GM18951 (cell line): ENCODE measurements around the gene USH2A.

ENCODE experiments used
- POLR2A ChIP-seq: IDR thresholded peaks from 4 replicates; pipeline ENCODE4 v1.6.1; 2011; ENCODE audit warnings: mild to moderate bottlenecking; ENCODE audit not compliant: insufficient read length, insufficient read depth; ENCODE audit errors: extremely low read depth
- in situ Hi-C: fragments of 300-500 bp; cut with MboI; formaldehyde crosslinking; loops from one replicate; pipeline ENCODE4 v1.12.0; 2022; ENCODE audit warnings: low sequenced_read_pairs, mixed read lengths, inconsistent platforms; ENCODE audit not compliant: unreplicated experiment

The USH2A gene

DNA sequence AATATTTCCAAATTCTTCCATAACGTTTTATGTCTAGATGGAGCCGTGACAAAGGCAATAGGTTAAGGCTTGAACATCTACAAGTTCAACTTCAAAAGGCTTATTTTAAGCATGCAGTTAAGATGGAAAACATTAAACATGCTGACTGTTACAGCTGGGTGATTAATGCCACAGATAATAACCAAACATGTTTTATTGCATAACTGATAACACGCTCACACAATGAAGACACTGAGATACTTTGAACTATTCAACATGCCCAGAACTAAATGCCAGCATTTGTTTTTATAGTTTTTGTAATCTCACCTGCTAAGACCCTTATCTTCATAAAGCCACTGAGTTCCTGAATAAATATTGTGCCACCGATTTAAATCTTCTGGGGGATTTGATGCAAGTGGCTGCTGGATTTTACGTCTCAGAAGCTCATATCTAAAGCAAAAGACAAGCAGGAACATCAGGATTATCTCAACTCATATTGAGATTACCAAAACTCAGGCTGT is 545.7 kb downstream of the USH2A start:
- in situ Hi-C loops = no loop called here
- TF ChIP-seq POLR2A = no peak

DNA sequence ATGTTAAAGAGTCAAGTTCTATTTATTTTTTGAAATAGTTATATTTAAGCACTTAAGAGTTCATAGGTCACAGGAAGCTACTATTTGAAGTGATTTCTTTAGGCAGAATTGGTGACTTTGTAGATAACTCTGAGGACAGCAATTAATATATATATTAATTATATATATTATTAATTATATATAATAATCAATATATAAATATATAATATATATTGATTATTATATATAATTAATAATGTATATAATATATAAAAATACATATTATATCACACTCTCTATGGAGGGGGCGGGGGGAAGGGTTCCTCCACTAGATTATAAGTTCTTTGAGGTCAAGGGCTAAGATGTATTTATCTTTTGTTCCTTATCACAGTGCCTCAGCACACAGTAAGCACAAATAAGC is 547.5 kb downstream of the USH2A start:
- in situ Hi-C loops = no loop called here
- no peak for TF ChIP-seq POLR2A

DNA sequence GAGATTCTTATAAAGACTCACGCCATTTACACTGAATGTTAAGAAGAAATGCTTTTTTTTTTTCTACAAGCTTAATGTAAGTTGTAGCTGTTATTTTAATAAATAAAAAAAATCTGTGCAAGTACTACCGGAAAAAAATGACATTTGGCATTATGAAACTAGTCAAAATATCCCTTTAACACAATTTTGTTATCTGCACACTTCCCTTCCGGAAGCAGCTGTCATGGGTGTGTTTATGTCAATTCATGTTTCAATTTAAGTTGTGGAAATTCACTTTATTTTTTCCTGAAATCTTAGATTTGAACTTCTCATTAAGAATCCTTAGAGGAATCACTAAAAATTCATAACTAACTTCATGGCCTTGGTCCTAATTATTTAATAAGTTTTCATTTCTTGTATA is 548.0 kb downstream of the USH2A start:
- in situ Hi-C loops = no loop called here

DNA sequence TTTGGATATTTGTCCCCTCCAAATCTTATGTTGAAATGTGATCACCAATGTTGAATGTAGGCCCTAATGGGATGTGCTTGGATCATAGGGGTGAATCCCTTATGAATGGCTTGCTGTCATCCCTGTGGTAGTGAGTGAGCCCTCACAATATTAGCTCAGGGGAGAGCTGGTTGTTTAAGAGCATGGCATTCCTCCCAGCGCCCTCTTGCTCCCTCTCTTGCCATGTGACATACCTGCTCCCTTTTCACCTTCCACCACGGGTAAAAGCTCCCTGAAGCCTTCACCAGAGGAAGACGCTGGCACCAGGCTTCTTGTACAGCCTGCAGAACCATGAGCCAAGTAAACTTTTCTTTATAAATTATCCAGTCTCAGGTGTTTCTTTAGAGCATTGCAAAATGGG is 550.6 kb downstream of the USH2A start:
- TF ChIP-seq POLR2A = no peak
- in situ Hi-C loops = no loop called here

More for the DNA sequence above, 548.0 kb downstream of the USH2A start:
- TF ChIP-seq POLR2A = no peak

DNA sequence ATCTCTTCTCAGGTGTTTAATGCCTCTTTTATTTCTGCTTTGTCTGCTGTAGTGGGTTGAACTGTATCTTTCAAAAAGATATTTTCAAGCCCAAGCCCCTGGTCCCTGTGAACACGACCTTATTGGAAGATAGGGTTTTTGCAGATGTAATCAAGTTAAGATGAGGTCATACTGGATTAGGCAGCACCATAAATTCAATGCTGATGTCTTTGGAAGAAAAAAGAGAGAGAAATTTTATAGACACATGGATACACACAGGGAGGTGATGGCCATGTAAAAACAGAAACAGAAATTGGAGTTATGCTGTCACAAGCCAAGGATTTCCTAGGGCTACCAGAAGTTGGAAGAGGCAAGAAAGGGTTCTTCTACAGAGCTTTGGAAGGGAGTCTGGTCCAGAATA is 554.7 kb downstream of the USH2A start:
- no peak for TF ChIP-seq POLR2A
- in situ Hi-C loops = no loop called here

DNA sequence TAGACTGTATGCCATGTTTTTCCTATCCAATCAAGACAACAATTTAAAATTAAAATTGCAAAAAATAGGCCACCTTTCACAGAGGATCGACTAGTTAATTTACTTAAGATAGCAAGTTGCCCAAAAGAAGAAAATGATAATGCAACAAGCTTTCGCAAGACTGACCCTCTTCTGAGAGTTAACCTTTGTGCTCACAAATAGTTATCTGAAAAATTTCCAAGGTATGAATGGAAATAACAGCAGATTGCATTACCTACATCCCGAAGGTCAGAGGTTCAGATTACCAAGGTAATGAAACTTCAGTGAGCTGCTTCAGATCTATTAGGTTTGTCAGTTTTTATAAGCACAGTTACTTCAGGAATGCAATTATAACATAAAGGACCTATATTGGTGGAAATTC is 558.2 kb downstream of the USH2A start:
- in situ Hi-C loops = no loop called here
- TF ChIP-seq POLR2A = no peak

DNA sequence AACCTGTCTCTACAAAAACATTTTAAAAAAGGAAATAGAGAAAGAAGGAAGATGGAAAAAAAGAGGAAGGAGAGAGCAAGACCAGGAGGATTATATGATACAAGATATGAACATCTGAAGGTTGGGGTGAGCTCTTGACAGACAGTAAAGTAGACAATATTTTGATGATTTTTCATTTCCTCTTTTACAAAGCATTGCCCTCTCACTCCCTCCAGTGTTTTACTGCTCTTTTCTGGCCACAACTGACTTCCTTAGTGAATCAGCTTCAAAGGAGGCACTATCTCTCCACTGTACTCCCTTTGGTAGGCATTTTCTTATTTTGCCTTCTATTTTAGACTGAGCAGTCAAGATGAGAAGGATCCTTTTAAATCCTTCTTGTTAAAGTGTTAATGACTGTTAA is 559.5 kb downstream of the USH2A start:
- TF ChIP-seq POLR2A = no peak
- in situ Hi-C loops = no loop called here

DNA sequence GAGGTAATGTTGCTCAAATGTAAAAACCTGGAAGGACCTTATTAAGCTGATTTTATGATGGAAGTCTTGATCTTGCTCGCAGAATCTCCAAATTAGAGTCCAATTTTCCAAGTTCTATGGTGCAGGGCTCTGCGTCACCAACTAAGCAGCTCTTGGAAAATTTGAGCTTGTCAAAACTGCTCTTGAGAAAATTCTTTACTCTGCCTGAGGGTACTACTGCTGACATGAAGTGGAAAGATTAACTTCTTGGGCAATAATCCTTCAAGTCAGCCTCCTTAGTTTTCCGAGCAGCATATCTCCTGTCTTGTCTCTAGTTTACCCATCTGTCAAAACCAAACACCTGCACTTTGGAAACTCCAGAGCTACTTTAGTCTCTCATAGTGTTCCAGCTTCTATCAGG is 562.4 kb downstream of the USH2A start:
- in situ Hi-C loops = no loop called here

DNA sequence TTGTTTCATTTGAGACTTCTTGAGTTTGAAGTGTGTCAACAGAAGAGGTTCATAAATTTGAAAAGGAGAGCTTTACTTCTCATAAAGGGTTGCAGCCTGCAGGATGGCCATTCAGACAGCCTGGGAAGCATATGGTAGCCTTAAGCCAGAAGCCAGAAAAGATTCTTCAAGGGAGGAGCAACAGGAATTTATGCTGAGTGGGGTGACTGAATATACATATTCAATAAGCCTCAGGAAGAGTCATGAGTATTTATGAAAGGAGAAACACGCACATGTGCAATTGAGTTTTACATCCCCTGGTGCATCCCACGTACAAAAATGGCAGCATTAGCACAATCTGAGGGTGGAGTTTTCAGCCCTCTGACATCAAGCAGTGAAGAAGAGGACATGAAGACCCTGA is 565.9 kb downstream of the USH2A start:
- TF ChIP-seq POLR2A = no peak
- in situ Hi-C loops = no loop called here

More for the DNA sequence above, 562.4 kb downstream of the USH2A start:
- TF ChIP-seq POLR2A = no peak

DNA sequence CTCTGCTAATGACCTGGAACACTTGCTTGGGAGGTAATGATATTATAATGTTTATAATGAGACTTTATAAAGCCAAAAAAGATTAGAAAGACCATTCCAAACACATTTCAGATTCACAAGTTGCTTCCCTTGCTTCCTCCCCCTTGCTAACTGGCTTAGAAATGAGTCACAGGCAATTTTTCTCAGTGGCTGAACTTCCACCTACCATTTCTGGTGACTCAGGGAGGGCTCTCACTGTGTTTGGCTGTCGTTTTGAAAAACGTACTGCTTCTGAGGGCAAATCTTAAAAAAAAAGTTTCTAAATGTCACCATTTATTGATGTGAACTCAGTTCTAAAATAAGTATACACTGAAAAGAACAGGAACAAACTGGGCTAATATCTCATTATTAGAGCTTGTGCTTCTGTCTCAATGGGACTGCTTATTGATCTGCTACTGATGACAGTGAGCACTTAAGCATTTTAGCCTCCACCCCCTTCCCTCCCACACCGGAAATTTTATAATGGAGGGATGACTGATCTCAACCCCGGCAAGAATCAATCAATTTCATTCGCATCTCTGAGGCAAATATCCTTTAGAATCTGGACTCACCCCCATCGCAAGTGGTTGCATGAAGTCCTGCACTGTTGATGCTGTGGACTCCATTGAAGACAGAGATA is 577.9 kb downstream of the USH2A start:
- TF ChIP-seq POLR2A = no peak
- in situ Hi-C loops = no loop called here

DNA sequence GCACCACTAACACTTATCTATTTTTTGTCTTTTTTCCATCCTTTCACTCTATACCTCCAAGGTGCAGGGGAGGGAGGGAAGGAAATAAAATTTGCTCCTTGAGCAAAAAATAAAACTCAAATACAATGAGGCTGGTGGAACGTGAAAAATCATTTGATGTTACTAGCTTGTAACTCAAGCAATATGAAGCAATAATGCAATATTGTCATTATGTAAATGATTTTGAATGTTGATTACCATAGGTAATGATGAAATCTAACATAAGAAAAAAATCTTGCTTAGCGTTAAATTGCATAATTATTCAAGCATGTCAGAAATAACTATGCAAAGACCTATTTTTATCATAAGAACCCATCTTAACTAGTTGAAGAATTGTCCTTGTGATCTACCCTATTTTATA is 578.5 kb downstream of the USH2A start:
- no peak for TF ChIP-seq POLR2A
- in situ Hi-C loops = no loop called here

DNA sequence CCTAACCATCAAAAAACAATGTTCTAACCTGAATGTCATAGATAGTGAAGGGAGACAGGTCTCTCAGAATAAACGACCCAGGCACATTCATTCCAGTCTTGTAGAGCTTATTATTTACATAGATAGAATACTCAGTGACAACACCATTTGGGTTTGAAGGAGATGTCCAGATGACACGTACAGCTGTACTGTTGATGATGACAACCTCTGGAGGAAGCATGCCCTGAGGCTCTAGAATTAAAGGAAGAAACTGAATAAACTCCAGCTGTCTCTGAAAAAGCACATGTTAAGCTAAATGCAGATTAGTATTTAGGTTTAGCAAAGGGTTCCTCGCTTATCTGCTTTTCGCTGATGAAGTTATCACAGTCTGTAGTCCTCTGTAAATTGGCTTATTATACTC is 579.0 kb downstream of the USH2A start:
- in situ Hi-C loops = no loop called here
- TF ChIP-seq POLR2A = no peak

DNA sequence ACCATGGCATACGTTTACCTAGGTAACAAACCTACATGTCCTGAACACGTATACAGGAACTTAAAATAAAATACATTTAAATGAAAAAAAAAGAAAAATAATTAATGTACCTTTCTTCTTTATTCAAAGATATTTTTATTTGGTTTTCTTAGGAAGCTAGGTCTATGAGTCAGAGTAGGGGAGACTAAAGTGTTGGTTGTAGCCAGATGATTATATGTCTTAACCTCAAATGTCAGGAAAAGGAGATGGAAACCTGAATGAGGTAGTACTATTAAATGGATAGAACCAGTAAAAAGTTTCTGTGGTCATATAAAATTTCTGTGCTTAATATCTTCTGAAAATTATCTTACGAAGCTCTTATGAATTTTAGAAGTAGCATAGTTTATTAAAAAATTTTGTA is 580.3 kb downstream of the USH2A start:
- in situ Hi-C loops = no loop called here
- no peak for TF ChIP-seq POLR2A

DNA sequence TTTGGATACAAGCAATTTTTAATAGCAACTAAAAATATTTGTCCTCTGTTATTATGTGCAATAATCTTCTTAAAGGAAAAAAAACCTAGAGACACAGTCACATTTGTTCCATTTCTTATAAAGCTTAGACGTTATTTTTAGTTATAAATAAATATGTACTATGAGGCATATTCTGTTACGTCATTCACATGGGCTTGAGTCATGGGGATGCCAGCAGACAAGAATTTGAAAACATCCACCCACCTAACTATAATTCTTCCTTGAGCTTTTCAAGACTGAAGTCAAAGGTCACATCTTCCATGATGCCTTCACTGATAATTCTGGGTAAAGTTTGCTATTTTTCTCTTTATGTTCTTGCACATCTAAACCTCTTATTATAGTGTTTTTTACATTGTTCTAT is 587.3 kb downstream of the USH2A start:
- TF ChIP-seq POLR2A = no peak
- in situ Hi-C loops = no loop called here
